CD8-positive, alpha-beta memory T cell (primary cell): ENCODE data around the gene LAMC1. TPM values are rescaled to one million over a fixed set of nuclear protein-coding genes. Genes with fewer than 3 reads are reported as not detected.
"Not testable (repeated sequence)": the region's sequence is repeated elsewhere in the genome, so short reads cannot be mapped to it uniquely, and the experiment has no call there.

ENCODE experiments used
- CTCF ChIA-PET: fragments of 350-600 bp; sonication (Branson Sonifier 250); formaldehyde crosslinking; loops from one replicate; lab custom pipeline; 2021; ENCODE audit warnings: antibody characterized with exemption; lab: Charles Lee
- POLR2A ChIA-PET: fragments of 350-600 bp; sonication (Branson Sonifier 250); formaldehyde crosslinking; loops from one replicate; lab custom pipeline; 2021; ENCODE audit warnings: antibody characterized with exemption; lab: Charles Lee
- DNase-seq, 5 donors: peaks; one replicate each; pipeline versions ENCODE4 v3.0.0 to v3.0.0-alpha.2; 2020 to 2022; ENCODE audit warnings: mixed read lengths in 1 of 5
- H3K27ac ChIP-seq: one replicate; pipeline ENCODE4 v1.7.0; 2013; ENCODE audit warnings: low read depth, mild to moderate bottlenecking, low read length, moderate library complexity
- H3K27me3 ChIP-seq: 2 replicates; pipeline ENCODE4 v1.7.0; 2013; ENCODE audit warnings: low read length, mild to moderate bottlenecking; ENCODE audit not compliant: insufficient read depth, poor library complexity, severe bottlenecking
- H3K36me3 ChIP-seq: 2 replicates; pipeline ENCODE4 v1.7.0; 2013; ENCODE audit warnings: mild to moderate bottlenecking, low read length, moderate library complexity; ENCODE audit not compliant: insufficient read depth
- H3K4me1 ChIP-seq: 2 replicates; pipeline ENCODE4 v1.7.0; 2013; ENCODE audit warnings: mild to moderate bottlenecking, low read length, moderate library complexity; ENCODE audit not compliant: insufficient read depth
- H3K4me3 ChIP-seq: 2 replicates; pipeline ENCODE4 v1.7.0; 2013; ENCODE audit warnings: mild to moderate bottlenecking, low read length
- H3K9me3 ChIP-seq: 2 replicates; pipeline ENCODE4 v1.7.0; 2013; ENCODE audit warnings: mild to moderate bottlenecking, low read length
- H3K27ac Mint-ChIP-seq, 8 donors: one replicate each; pipeline ENCODE4 v1.8.0; 2020 to 2021; ENCODE audit warnings: mixed read lengths in 8 of 8, mild to moderate bottlenecking in 6 of 8, inconsistent platforms in 3 of 8, moderate library complexity in 3 of 8
- H3K27me3 Mint-ChIP-seq, 2 donors: one replicate each; pipeline ENCODE4 v1.8.0; 2020 to 2021; ENCODE audit warnings: mixed read lengths in 2 of 2, mild to moderate bottlenecking in 1 of 2, moderate library complexity in 1 of 2
- H3K36me3 Mint-ChIP-seq, 3 donors: one replicate each; pipeline ENCODE4 v1.8.0; 2020 to 2021; ENCODE audit warnings: mixed read lengths in 3 of 3, inconsistent platforms in 1 of 3, mild to moderate bottlenecking in 1 of 3
- H3K4me1 Mint-ChIP-seq, 3 donors: one replicate each; pipeline ENCODE4 v1.8.0; 2020 to 2021; ENCODE audit warnings: mixed read lengths in 3 of 3, inconsistent platforms in 1 of 3, mild to moderate bottlenecking in 1 of 3
- H3K4me3 Mint-ChIP-seq, 7 donors: one replicate each; pipeline ENCODE4 v1.8.0; 2020 to 2021; ENCODE audit warnings: mixed read lengths in 7 of 7, mild to moderate bottlenecking in 6 of 7, moderate library complexity in 4 of 7, inconsistent platforms in 2 of 7
- H3K9me3 Mint-ChIP-seq, 5 donors: one replicate each; pipeline ENCODE4 v1.8.0; 2020 to 2022; ENCODE audit warnings: mixed read lengths in 5 of 5, mild to moderate bottlenecking in 3 of 5, moderate library complexity in 2 of 5, inconsistent platforms in 1 of 5
- polyA plus RNA-seq: library from polyadenylated mRNA; unstranded; fragments of 300-500 nt; fragmentation: Illumina TruSeq; gene quantifications from one replicate; pipeline ENCODE4 v1.2.3, GENCODE V29; 2021
- total RNA-seq, 2 experiments: library from RNA; stranded (reverse); gene quantifications; one replicate each; pipeline ENCODE4 v1.2.3, GENCODE V29; 2021

The LAMC1 gene
- total and polyA plus RNA-seq, 3 experiments from 2014 or later: 0.33 to 0.58 TPM; not detected in 1

DNA sequence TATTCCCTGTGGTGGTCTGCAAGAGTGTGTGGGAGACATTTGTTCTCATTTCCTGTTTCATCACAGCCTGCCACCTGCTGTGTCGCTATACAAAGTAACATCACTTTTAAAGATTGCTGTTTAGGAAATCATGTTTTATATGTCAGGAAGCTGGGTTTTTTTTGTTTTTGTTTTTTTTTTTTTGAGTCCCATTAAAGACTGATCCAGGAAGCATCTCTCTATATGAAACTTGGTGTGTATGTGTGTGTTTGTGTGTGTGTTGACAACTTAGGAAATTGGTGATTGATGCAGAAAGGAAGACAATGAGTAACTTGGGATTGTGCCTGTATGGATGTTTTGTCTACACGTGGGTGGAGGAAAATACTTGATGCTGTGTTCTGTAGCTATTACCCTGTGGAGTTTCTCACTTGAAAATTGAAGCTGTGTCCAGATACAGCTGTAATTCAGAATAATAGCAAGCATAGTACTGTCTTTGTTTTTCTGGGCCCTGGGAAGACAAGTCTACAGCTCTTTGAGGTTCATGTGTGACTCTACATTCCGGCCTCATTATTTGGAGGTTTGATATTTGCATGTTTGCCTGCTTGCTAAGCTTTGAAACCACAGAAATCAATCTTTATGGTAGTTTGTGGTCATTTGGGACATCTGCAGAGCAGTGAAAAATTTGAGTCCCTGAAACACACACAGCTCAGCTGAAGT is 47.9 kb downstream of the LAMC1 start:
- Mint-ChIP-seq H3K27ac (no peak overlapping the region), H3K27me3 (peaks cover 0 to 11% of the 10 kb centered on the region in 2 donors), H3K36me3 (no peaks in the 10 kb centered on the region), H3K9me3 (peaks cover 0 to 3% (median 0%) of the 10 kb centered on the region in 5 donors), H3K4me1 (no peaks in the 10 kb centered on the region), H3K4me3 (no peak overlapping the region)
- ChIA-PET CTCF (no interaction called here), POLR2A (no interaction called here)
- H3K27ac ChIP-seq: no peak overlapping the region
- no peaks in the 10 kb centered on the region for H3K27me3 ChIP-seq
- no peaks in the 10 kb centered on the region for H3K9me3 ChIP-seq
- H3K4me1 ChIP-seq: no peaks in the 10 kb centered on the region
- H3K4me3 ChIP-seq: no peak overlapping the region
- no peaks in the 10 kb centered on the region for H3K36me3 ChIP-seq
- no peak for DNase-seq

DNA sequence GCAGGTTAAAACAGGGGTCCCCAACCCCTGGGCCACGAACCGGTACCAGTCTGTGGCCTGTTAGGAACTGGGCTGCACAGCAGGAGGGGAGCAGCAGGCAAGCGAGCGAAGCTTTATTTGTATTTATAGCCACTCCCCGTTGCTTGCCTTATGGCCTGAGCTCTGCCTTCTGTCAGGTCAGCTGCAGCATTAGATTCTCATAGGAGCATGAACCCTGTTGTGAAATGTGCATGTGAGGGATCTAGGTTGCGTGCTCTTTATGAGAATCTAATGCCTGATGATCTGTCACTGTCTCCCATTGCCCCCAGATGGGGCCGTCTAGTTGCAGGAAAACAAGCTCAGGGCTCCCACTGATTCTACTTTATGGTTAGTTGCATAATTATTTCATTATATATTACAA is 49.4 kb downstream of the LAMC1 start:
- H3K4me3 ChIP-seq, H3K4me1 Mint-ChIP-seq, H3K27ac Mint-ChIP-seq, H3K4me1 ChIP-seq, H3K36me3 ChIP-seq, CTCF ChIA-PET, H3K36me3 Mint-ChIP-seq, H3K9me3 ChIP-seq, H3K4me3 Mint-ChIP-seq, H3K27me3 ChIP-seq, H3K27ac ChIP-seq, H3K9me3 Mint-ChIP-seq, DNase-seq, POLR2A ChIA-PET: not testable (repeated sequence)
- peaks cover 0 to 11% of the 10 kb centered on the region in 2 donors for H3K27me3 Mint-ChIP-seq

DNA sequence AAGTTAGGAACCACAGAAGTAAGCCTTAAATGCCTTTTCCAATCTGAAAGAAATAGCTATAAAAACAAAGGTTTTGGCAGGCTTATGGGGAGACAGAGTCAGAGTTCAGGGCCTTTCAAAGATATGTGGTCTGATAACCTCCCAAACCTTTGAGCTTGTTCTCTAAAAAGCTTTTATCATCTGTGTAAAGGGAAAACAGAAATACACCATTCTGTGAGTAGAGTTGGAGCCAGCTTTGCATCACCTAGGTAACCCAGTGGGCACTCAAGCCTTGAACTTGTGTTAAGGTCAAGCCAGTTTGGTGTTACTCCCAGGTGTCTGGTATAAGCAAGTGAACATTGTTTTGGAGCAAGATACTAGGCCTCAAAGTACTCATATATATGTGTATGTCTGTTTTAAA is 50.1 kb downstream of the LAMC1 start:
- no peaks in the 10 kb centered on the region for H3K36me3 ChIP-seq
- no peaks in the 10 kb centered on the region for H3K36me3 Mint-ChIP-seq
- H3K27me3 Mint-ChIP-seq: peaks cover under 1 to 11% of the 10 kb centered on the region in 2 donors
- H3K4me3 Mint-ChIP-seq: no peak overlapping the region
- H3K27ac Mint-ChIP-seq: no peak overlapping the region
- H3K4me1 ChIP-seq: no peaks in the 10 kb centered on the region
- H3K27me3 ChIP-seq: no peaks in the 10 kb centered on the region
- no peak overlapping the region for H3K27ac ChIP-seq
- no peaks in the 10 kb centered on the region for H3K4me1 Mint-ChIP-seq
- H3K9me3 ChIP-seq: no peaks in the 10 kb centered on the region
- no peak for DNase-seq
- ChIA-PET POLR2A (no interaction called here), CTCF (no interaction called here)
- H3K9me3 Mint-ChIP-seq: no peaks in the 10 kb centered on the region
- H3K4me3 ChIP-seq: no peak overlapping the region

DNA sequence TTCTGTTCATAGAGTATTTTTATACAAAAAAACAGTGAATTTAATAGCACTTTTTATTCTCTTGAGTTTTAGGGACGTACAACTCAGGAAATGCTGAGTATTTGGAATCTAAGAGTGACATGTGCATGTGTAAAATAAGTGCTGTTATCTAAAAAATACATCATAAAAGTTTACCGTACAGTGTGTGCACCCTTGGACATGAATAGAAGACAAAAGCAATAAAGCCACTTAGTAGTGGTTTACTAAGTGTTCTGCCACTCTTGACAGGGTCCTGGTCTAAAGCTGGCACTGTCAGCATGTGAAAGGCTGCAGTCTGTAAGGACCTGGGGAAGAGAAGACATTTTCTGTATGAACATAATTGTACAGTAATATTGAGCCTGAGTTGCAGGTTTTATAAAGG is 51.0 kb downstream of the LAMC1 start:
- H3K9me3 ChIP-seq: no peaks in the 10 kb centered on the region
- H3K27me3 ChIP-seq: no peaks in the 10 kb centered on the region
- Mint-ChIP-seq H3K9me3 (no peaks in the 10 kb centered on the region), H3K4me1 (no peaks in the 10 kb centered on the region), H3K27ac (no peak overlapping the region), H3K27me3 (peaks cover 2 to 8% of the 10 kb centered on the region in 2 donors), H3K36me3 (no peaks in the 10 kb centered on the region), H3K4me3 (no peak overlapping the region)
- ChIA-PET CTCF (no interaction called here), POLR2A (no interaction called here)
- H3K4me3 ChIP-seq: no peak overlapping the region
- no peak for DNase-seq
- H3K36me3 ChIP-seq: no peaks in the 10 kb centered on the region
- no peaks in the 10 kb centered on the region for H3K4me1 ChIP-seq
- no peak overlapping the region for H3K27ac ChIP-seq

DNA sequence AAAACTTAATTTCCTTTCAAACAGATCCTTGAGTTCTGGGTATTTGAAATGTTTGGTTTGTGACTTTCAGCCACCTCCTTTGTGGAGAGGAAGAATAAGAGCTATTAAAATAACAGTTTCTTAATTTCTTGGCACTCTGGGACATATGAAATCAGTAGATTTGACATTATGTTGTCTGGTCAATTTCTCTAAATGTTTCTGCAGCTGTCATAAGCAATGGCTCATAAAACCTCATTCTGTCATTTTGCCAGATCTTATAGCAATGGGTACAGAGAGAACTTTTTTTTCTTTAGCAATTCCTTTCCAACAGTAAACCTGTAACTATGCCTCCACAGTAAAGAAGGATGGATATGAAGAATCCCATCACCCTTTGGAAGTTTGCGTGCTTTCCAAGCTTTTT is 52.6 kb downstream of the LAMC1 start:
- Mint-ChIP-seq H3K36me3 (no peaks in the 10 kb centered on the region), H3K4me1 (no peaks in the 10 kb centered on the region), H3K4me3 (no peak overlapping the region), H3K27ac (no peak overlapping the region), H3K27me3 (peaks cover 2 to 5% of the 10 kb centered on the region in 2 donors), H3K9me3 (no peaks in the 10 kb centered on the region)
- Histone ChIP-seq H3K4me1 (no peaks in the 10 kb centered on the region), H3K4me3 (no peak overlapping the region), H3K27me3 (no peaks in the 10 kb centered on the region), H3K27ac (no peak overlapping the region), H3K36me3 (no peaks in the 10 kb centered on the region), H3K9me3 (no peaks in the 10 kb centered on the region)
- DNase-seq: no peak
- ChIA-PET POLR2A (no interaction called here), CTCF (no interaction called here)

DNA sequence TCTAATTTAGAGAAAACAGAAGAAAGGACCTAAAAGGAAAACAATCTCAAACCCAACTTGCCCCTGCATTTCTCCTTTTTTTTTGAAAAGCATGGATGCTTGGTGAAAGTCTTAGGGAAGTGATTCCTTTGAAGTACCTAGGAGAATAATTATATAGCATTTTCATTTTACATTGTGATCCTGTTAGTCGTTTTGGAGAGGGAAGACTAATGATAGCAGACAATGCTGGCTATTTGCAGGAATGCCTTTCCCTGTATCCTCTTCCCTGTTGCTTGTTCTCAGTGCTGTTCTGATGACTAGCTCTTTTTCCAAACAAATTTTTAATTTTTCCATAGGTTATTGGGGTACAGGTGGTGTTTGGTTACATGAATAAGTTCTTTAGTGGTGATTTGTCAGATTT is 53.9 kb downstream of the LAMC1 start:
- Histone ChIP-seq H3K4me3 (no peak overlapping the region), H3K27ac (no peak overlapping the region), H3K27me3 (no peaks in the 10 kb centered on the region), H3K9me3 (no peaks in the 10 kb centered on the region), H3K36me3 (no peaks in the 10 kb centered on the region), H3K4me1 (no peaks in the 10 kb centered on the region)
- H3K27ac Mint-ChIP-seq: no peak overlapping the region
- H3K36me3 Mint-ChIP-seq: no peaks in the 10 kb centered on the region
- no peaks in the 10 kb centered on the region for H3K4me1 Mint-ChIP-seq
- H3K9me3 Mint-ChIP-seq: no peaks in the 10 kb centered on the region
- ChIA-PET POLR2A (no interaction called here), CTCF (no interaction called here)
- no peak overlapping the region for H3K4me3 Mint-ChIP-seq
- DNase-seq: no peak
- peaks cover 2 to 9% of the 10 kb centered on the region in 2 donors for H3K27me3 Mint-ChIP-seq

DNA sequence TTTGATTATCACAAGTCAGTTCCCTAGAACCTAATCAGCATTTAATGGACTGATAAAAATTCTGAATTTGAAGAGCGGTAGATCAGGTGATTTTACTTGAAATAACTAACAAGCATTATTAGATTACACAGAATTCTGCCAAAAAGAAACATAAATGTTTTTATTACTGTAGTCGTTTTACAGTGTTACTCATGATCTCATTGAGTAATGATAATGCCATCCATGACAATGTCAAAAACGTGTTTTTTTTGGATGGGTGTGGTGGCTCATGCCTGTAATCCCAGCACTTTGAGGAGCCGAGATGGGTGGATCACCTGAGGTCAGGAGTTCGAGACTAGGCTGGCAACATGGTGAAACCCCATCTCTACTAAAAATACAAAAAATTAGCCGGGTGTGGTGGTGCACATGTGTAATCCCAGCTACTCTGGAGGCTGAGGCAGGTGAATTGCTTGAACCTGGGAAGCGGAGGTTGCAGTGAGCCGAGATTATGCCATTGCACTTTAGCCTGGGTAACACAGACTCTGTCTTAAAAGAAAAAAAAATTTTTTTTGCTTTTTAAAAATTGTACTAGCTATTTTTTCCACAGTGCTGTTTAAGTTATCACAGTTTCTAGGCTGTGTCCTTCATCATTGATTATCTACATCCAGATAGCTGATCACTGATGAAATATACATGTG is 56.6 kb downstream of the LAMC1 start:
- H3K27ac ChIP-seq: no peak overlapping the region
- no peak overlapping the region for H3K27ac Mint-ChIP-seq
- CTCF ChIA-PET: no interaction called here
- H3K4me3 ChIP-seq: no peak overlapping the region
- no peaks in the 10 kb centered on the region for H3K4me1 Mint-ChIP-seq
- no peaks in the 10 kb centered on the region for H3K36me3 Mint-ChIP-seq
- no peaks in the 10 kb centered on the region for H3K36me3 ChIP-seq
- POLR2A ChIA-PET: no interaction called here
- H3K9me3 Mint-ChIP-seq: no peaks in the 10 kb centered on the region
- H3K27me3 ChIP-seq: no peaks in the 10 kb centered on the region
- peaks cover 2 to 9% of the 10 kb centered on the region in 2 donors for H3K27me3 Mint-ChIP-seq
- DNase-seq: no peak
- H3K4me1 ChIP-seq: no peaks in the 10 kb centered on the region
- H3K4me3 Mint-ChIP-seq: no peak overlapping the region
- no peaks in the 10 kb centered on the region for H3K9me3 ChIP-seq

DNA sequence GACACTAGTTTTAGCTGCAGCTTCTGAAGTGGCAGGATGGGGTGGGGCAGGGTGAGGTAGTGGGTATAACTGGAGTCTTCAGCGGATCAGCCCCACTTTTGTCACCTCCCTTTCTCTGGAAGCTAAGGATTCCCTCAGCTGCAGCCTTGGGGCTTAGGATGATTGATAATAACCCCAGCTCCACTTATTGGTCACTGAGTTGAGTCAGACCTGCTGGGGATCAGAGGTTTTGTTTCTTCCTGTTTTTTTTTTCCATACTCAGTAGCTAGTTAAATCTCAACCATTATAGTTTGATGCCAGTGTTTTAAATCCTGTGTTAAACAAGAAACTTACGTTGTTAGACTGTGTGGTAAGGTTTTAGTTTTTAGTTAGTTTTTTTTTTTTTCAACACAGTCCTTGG is 57.2 kb downstream of the LAMC1 start:
- Mint-ChIP-seq H3K4me1 (no peaks in the 10 kb centered on the region), H3K36me3 (no peaks in the 10 kb centered on the region), H3K27ac (no peak overlapping the region), H3K9me3 (no peaks in the 10 kb centered on the region), H3K4me3 (no peak overlapping the region), H3K27me3 (peaks cover 6 to 9% of the 10 kb centered on the region in 2 donors)
- Histone ChIP-seq H3K9me3 (no peaks in the 10 kb centered on the region), H3K4me3 (no peak overlapping the region), H3K27me3 (no peaks in the 10 kb centered on the region), H3K4me1 (no peaks in the 10 kb centered on the region), H3K27ac (no peak overlapping the region), H3K36me3 (no peaks in the 10 kb centered on the region)
- POLR2A ChIA-PET: no interaction called here
- CTCF ChIA-PET: no interaction called here
- DNase-seq: no peak
